HEK293 (cell line): ENCODE data around the gene ITIH5.

Experiments used
- CTCF ChIA-PET: fragments of 350-600 bp; formaldehyde crosslinking; extraction: SDS; loops from one replicate; lab custom pipeline; 2021; ENCODE audit warnings: antibody characterized with exemption; lab: Yijun Ruan, JAX
- POLR2A ChIA-PET: fragments of 300-600 bp; formaldehyde crosslinking; extraction: SDS; loops from one replicate; lab custom pipeline; 2020; ENCODE audit warnings: antibody characterized with exemption, inconsistent platforms; lab: Yijun Ruan, JAX
- H3K27ac ChIP-seq: fragments of 200-500 bp; sonication (Bioruptor generic); 2 replicates; pipeline ENCODE4 v1.5.1; 2014; ENCODE audit warnings: low read depth, low read length, control low read depth, inconsistent platforms; ENCODE audit errors: extremely low read depth
- H3K36me3 ChIP-seq, 2 experiments: fragments of 200-500 bp in 1 of 2; sonication (Bioruptor generic) in 1 of 2; 1 replicate in 1 of 2; 2 replicates in 1 of 2; pipeline ENCODE4 v1.5.1; 2014 to 2017; ENCODE audit warnings: inconsistent platforms in 2 of 2, low read length in 2 of 2; ENCODE audit not compliant: control insufficient read depth in 2 of 2, insufficient read depth in 1 of 2
- H3K4me1 ChIP-seq: fragments of 200-500 bp; sonication (Bioruptor generic); 2 replicates; pipeline ENCODE4 v1.5.1; 2014; ENCODE audit warnings: mild to moderate bottlenecking, low read length, inconsistent platforms; ENCODE audit not compliant: control insufficient read depth, insufficient read depth
- H3K4me3 ChIP-seq: 2 replicates; pipeline ENCODE4 v1.5.1; 2011; ENCODE audit warnings: low read depth, mild to moderate bottlenecking, control low read depth, low read length, moderate library complexity
- H3K9me3 ChIP-seq: fragments of 200-500 bp; sonication (Bioruptor generic); 2 replicates; pipeline ENCODE4 v1.5.1; 2014; ENCODE audit warnings: low read depth, low read length, inconsistent platforms; ENCODE audit not compliant: control insufficient read depth, insufficient read depth
- IKZF3 ChIP-seq: fragments of 450-650 bp; IDR thresholded peaks from 2 replicates; pipeline ENCODE4 v1.5.0; 2018; ENCODE audit warnings: missing biosample characterization, mild to moderate bottlenecking, missing genetic modification characterization, moderate library complexity
- KLF7 ChIP-seq: fragments of 450-650 bp; formaldehyde crosslinking; IDR thresholded peaks from 2 replicates; pipeline ENCODE4 v1.5.1; 2016; ENCODE audit warnings: missing biosample characterization, missing genetic modification characterization, borderline replicate concordance
- SETDB1 ChIP-seq: IDR thresholded peaks from one replicate; pipeline ENCODE4 v1.6.1; 2017; ENCODE audit warnings: mild to moderate bottlenecking, low read length, moderate library complexity, mixed read lengths; ENCODE audit not compliant: insufficient read length
- SP7 ChIP-seq: fragments of 450-650 bp; formaldehyde crosslinking; IDR thresholded peaks from 2 replicates; pipeline ENCODE4 v1.5.1; 2016; ENCODE audit warnings: missing biosample characterization, missing genetic modification characterization
- TCF7L2 ChIP-seq: IDR thresholded peaks from 2 replicates; pipeline ENCODE4 v1.6.1; 2011; ENCODE audit warnings: low read depth, mild to moderate bottlenecking, inconsistent platforms, low read length, moderate library complexity, borderline replicate concordance
- ZBTB48 ChIP-seq: fragments of 450-650 bp; formaldehyde crosslinking; IDR thresholded peaks from 2 replicates; pipeline ENCODE4 v1.5.1; 2016; ENCODE audit warnings: missing biosample characterization, missing genetic modification characterization
- ZBTB8A ChIP-seq: fragments of 450-650 bp; formaldehyde crosslinking; IDR thresholded peaks from 2 replicates; pipeline ENCODE4 v1.5.1; 2016; ENCODE audit warnings: missing biosample characterization, missing genetic modification characterization
- ZEB2 ChIP-seq: fragments of 450-650 bp; formaldehyde crosslinking; IDR thresholded peaks from 2 replicates; pipeline ENCODE4 v1.5.1; 2016; ENCODE audit warnings: missing biosample characterization, missing genetic modification characterization
- ZFHX2 ChIP-seq: fragments of 450-650 bp; formaldehyde crosslinking; conservative IDR thresholded peaks from 2 replicates; pipeline ENCODE4 v1.5.1; 2016; ENCODE audit warnings: missing biosample characterization, missing genetic modification characterization
- ZNF10 ChIP-seq: fragments of 450-650 bp; formaldehyde crosslinking; IDR thresholded peaks from 2 replicates; pipeline ENCODE4 v1.5.1; 2017; ENCODE audit warnings: missing biosample characterization, missing genetic modification characterization
- ZNF155 ChIP-seq: fragments of 450-650 bp; formaldehyde crosslinking; IDR thresholded peaks from 2 replicates; pipeline ENCODE4 v1.5.1; 2016; ENCODE audit warnings: missing biosample characterization, missing genetic modification characterization
- ZNF157 ChIP-seq: fragments of 450-650 bp; formaldehyde crosslinking; IDR thresholded peaks from 2 replicates; pipeline ENCODE4 v1.5.1; 2016; ENCODE audit warnings: missing biosample characterization, missing genetic modification characterization
- ZNF16 ChIP-seq: fragments of 450-650 bp; formaldehyde crosslinking; IDR thresholded peaks from 2 replicates; pipeline ENCODE4 v1.5.1; 2016; ENCODE audit warnings: low read depth, missing biosample characterization, missing genetic modification characterization
- ZNF19 ChIP-seq: fragments of 450-650 bp; formaldehyde crosslinking; IDR thresholded peaks from 2 replicates; pipeline ENCODE4; 2016; ENCODE audit warnings: missing biosample characterization, missing genetic modification characterization, low read depth
- ZNF221 ChIP-seq: fragments of 450-650 bp; formaldehyde crosslinking; IDR thresholded peaks from 2 replicates; pipeline ENCODE4 v1.5.1; 2017; ENCODE audit warnings: missing biosample characterization, missing genetic modification characterization, borderline replicate concordance
- ZNF335 ChIP-seq: fragments of 450-650 bp; formaldehyde crosslinking; conservative IDR thresholded peaks from 2 replicates; pipeline ENCODE4 v1.5.1; 2016; ENCODE audit warnings: missing biosample characterization, missing genetic modification characterization
- ZNF354C ChIP-seq: fragments of 450-650 bp; formaldehyde crosslinking; IDR thresholded peaks from 2 replicates; pipeline ENCODE4 v1.5.1; 2016; ENCODE audit warnings: missing biosample characterization, missing genetic modification characterization, low read depth, borderline replicate concordance
- ZNF37A ChIP-seq: fragments of 450-650 bp; IDR thresholded peaks from 2 replicates; pipeline ENCODE4 v1.5.1; 2018; ENCODE audit warnings: missing biosample characterization, missing genetic modification characterization
- ZNF404 ChIP-seq: fragments of 450-650 bp; formaldehyde crosslinking; IDR thresholded peaks from 2 replicates; pipeline ENCODE4 v1.5.1; 2017; ENCODE audit warnings: missing biosample characterization, missing genetic modification characterization
- ZNF510 ChIP-seq: fragments of 450-650 bp; formaldehyde crosslinking; IDR thresholded peaks from 2 replicates; pipeline ENCODE4 v1.5.1; 2018; ENCODE audit warnings: mild to moderate bottlenecking, missing genetic modification characterization, missing biosample characterization; ENCODE audit not compliant: insufficient replicate concordance
- ZNF558 ChIP-seq: fragments of 450-650 bp; formaldehyde crosslinking; IDR thresholded peaks from 2 replicates; pipeline ENCODE4 v1.5.1; 2016; ENCODE audit warnings: missing biosample characterization, missing genetic modification characterization
- ZNF596 ChIP-seq: fragments of 450-650 bp; IDR thresholded peaks from 2 replicates; pipeline ENCODE4 v1.5.0; 2018; ENCODE audit warnings: missing biosample characterization, mild to moderate bottlenecking, missing genetic modification characterization, moderate library complexity
- ZNF621 ChIP-seq: fragments of 450-650 bp; formaldehyde crosslinking; IDR thresholded peaks from 2 replicates; pipeline ENCODE4 v1.5.1; 2017; ENCODE audit warnings: missing biosample characterization, missing genetic modification characterization
- ZNF623 ChIP-seq: fragments of 450-650 bp; formaldehyde crosslinking; IDR thresholded peaks from 2 replicates; pipeline ENCODE4 v1.5.1; 2016; ENCODE audit warnings: missing biosample characterization, missing genetic modification characterization
- ZNF629 ChIP-seq: fragments of 450-650 bp; formaldehyde crosslinking; IDR thresholded peaks from 2 replicates; pipeline ENCODE4 v1.5.1; 2017; ENCODE audit warnings: missing biosample characterization, missing genetic modification characterization
- ZNF837 ChIP-seq: fragments of 450-650 bp; formaldehyde crosslinking; IDR thresholded peaks from 2 replicates; pipeline ENCODE4 v1.5.1; 2016; ENCODE audit warnings: missing biosample characterization, missing genetic modification characterization
- ZXDB ChIP-seq: fragments of 450-650 bp; formaldehyde crosslinking; IDR thresholded peaks from 2 replicates; pipeline ENCODE4 v1.5.1; 2016; ENCODE audit warnings: missing biosample characterization, missing genetic modification characterization
- TF ChIP-seq, protein P1 (sequence below): fragments of 450-650 bp; formaldehyde crosslinking; IDR thresholded peaks from 2 replicates; pipeline ENCODE4 v1.5.1; 2017; ENCODE audit warnings: missing biosample characterization, missing genetic modification characterization
- TF ChIP-seq, protein P2 (sequence below): fragments of 450-650 bp; formaldehyde crosslinking; IDR thresholded peaks from 2 replicates; pipeline ENCODE4 v1.5.1; 2017; ENCODE audit warnings: missing biosample characterization, missing genetic modification characterization
- TF ChIP-seq, protein P3 (sequence below): fragments of 450-650 bp; formaldehyde crosslinking; optimal IDR thresholded peaks from 2 replicates; pipeline ENCODE3; 2016; ENCODE audit warnings: missing biosample characterization, mild to moderate bottlenecking, missing genetic modification characterization
- TF ChIP-seq, protein P4 (sequence below): fragments of 450-650 bp; formaldehyde crosslinking; IDR thresholded peaks from 2 replicates; pipeline ENCODE4 v1.5.1; 2016; ENCODE audit warnings: missing biosample characterization, missing genetic modification characterization
- TF ChIP-seq, protein P5 (sequence below): IDR thresholded peaks from 2 replicates; pipeline ENCODE4 v1.6.1; 2011; ENCODE audit warnings: mild to moderate bottlenecking, low read depth, low read length, borderline replicate concordance

Gene ITIH5

DNA sequence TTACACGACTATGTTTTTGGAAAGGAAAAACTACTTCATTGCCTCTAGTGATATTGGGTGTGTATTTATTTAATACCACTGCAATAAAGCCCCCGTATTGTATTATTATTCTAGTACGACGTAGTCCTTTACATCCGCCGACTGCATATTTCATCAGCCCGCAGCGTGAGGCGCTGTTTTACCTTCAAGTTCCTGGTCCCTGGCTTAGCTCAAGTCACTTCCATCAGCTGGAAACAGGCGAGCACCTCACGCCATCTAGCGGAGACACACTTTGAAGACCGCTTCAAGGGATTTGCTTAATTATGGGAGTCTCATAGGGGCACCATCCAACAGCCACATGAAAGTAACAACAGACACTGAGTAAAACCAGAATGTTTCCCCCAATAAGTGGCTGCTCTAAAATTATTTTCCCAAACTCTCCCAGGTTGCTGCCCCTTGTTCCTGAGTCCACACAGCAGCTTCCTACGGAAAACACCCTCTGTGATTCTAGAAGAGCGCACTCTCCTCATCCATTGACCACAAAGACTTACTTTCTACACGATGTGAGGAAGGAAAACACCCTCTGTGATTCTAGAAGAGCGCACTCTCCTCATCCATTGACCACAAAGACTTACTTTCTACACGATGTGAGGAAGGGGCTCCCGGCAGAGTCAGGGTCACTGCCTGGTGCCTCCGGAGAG, 20.6 kb upstream of the ITIH5 start:
- H3K9me3 ChIP-seq: no peaks in the 10 kb centered on the region; the same call in 1 of the 2 replicates
- no peaks in the 10 kb centered on the region for H3K4me1 ChIP-seq
- ChIA-PET CTCF (interaction anchor here (0.6 to 6.2 kb wide), 38 partner anchors 9 to 1616 kb away, joined by 3 to 91 read pairs (median 4); partner anchors contain the start of gene ITIH5), POLR2A (interaction anchor here (0.7 kb wide), 1 partner anchor 162 kb away, joined by 4 read pairs; no protein-coding TSS in a partner anchor)
- H3K4me3 ChIP-seq: no peak overlapping the region
- H3K27ac ChIP-seq: no peak overlapping the region
- H3K36me3 ChIP-seq: no peaks in the 10 kb centered on the region
- TF ChIP-seq ZNF16 (tag by site-specific recombination): no peak
- no peak for TF ChIP-seq IKZF3 (tag by site-specific recombination)
- no peak for TF ChIP-seq ZNF404
- no peak for TF ChIP-seq ZNF19 (tag by site-specific recombination)
- TF ChIP-seq, protein P1, sequence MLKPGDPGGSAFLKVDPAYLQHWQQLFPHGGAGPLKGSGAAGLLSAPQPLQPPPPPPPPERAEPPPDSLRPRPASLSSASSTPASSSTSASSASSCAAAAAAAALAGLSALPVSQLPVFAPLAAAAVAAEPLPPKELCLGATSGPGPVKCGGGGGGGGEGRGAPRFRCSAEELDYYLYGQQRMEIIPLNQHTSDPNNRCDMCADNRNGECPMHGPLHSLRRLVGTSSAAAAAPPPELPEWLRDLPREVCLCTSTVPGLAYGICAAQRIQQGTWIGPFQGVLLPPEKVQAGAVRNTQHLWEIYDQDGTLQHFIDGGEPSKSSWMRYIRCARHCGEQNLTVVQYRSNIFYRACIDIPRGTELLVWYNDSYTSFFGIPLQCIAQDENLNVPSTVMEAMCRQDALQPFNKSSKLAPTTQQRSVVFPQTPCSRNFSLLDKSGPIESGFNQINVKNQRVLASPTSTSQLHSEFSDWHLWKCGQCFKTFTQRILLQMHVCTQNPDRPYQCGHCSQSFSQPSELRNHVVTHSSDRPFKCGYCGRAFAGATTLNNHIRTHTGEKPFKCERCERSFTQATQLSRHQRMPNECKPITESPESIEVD (tag by site-specific recombination): no peak
- no peak for TF ChIP-seq ZNF157 (tag by site-specific recombination)
- TF ChIP-seq ZNF335 (tag by site-specific recombination): no peak
- no peak for TF ChIP-seq ZNF596 (tag by site-specific recombination)
- TF ChIP-seq ZNF558 (tag by site-specific recombination): no peak
- TF ChIP-seq SETDB1: no peak
- no peak for TF ChIP-seq ZBTB8A (tag by site-specific recombination)
- 0 out of 2 replicates have a peak, but pooled peaks have one; percentile 26 for TF ChIP-seq ZEB2
- 0 out of 2 replicates have a peak, but pooled peaks have one; percentile 11 for TF ChIP-seq SP7 (tag by site-specific recombination)
- TF ChIP-seq ZNF37A: no peak
- 0 out of 2 replicates have a peak, but pooled peaks have one; percentile 25 for TF ChIP-seq ZBTB48 (tag by site-specific recombination)
- no peak for TF ChIP-seq ZNF354C (tag by site-specific recombination)
- no peak for TF ChIP-seq ZNF621 (tag by site-specific recombination)
- TF ChIP-seq KLF7 (tag by site-specific recombination): no peak
- no peak for TF ChIP-seq ZNF837 (tag by site-specific recombination)
- TF ChIP-seq, protein P2, sequence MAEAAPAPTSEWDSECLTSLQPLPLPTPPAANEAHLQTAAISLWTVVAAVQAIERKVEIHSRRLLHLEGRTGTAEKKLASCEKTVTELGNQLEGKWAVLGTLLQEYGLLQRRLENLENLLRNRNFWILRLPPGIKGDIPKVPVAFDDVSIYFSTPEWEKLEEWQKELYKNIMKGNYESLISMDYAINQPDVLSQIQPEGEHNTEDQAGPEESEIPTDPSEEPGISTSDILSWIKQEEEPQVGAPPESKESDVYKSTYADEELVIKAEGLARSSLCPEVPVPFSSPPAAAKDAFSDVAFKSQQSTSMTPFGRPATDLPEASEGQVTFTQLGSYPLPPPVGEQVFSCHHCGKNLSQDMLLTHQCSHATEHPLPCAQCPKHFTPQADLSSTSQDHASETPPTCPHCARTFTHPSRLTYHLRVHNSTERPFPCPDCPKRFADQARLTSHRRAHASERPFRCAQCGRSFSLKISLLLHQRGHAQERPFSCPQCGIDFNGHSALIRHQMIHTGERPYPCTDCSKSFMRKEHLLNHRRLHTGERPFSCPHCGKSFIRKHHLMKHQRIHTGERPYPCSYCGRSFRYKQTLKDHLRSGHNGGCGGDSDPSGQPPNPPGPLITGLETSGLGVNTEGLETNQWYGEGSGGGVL (tag by site-specific recombination): no peak
- TF ChIP-seq, protein P3, sequence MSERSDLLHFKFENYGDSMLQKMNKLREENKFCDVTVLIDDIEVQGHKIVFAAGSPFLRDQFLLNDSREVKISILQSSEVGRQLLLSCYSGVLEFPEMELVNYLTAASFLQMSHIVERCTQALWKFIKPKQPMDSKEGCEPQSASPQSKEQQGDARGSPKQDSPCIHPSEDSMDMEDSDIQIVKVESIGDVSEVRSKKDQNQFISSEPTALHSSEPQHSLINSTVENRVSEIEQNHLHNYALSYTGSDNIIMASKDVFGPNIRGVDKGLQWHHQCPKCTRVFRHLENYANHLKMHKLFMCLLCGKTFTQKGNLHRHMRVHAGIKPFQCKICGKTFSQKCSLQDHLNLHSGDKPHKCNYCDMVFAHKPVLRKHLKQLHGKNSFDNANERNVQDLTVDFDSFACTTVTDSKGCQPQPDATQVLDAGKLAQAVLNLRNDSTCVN (tag by site-specific recombination): no peak
- TF ChIP-seq ZXDB (tag by site-specific recombination): no peak
- TF ChIP-seq ZNF623 (tag by site-specific recombination): no peak
- TF ChIP-seq ZFHX2 (tag by site-specific recombination): no peak
- peak; percentile 27; the same call in 1 of the 2 replicates for TF ChIP-seq ZNF629 (tag by site-specific recombination)
- peak; percentile 54; the same call in 1 of the 2 replicates for TF ChIP-seq TCF7L2
- TF ChIP-seq ZNF510: no peak
- TF ChIP-seq, protein P4, sequence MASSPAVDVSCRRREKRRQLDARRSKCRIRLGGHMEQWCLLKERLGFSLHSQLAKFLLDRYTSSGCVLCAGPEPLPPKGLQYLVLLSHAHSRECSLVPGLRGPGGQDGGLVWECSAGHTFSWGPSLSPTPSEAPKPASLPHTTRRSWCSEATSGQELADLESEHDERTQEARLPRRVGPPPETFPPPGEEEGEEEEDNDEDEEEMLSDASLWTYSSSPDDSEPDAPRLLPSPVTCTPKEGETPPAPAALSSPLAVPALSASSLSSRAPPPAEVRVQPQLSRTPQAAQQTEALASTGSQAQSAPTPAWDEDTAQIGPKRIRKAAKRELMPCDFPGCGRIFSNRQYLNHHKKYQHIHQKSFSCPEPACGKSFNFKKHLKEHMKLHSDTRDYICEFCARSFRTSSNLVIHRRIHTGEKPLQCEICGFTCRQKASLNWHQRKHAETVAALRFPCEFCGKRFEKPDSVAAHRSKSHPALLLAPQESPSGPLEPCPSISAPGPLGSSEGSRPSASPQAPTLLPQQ (tag by site-specific recombination): no peak
- TF ChIP-seq, protein P5, sequence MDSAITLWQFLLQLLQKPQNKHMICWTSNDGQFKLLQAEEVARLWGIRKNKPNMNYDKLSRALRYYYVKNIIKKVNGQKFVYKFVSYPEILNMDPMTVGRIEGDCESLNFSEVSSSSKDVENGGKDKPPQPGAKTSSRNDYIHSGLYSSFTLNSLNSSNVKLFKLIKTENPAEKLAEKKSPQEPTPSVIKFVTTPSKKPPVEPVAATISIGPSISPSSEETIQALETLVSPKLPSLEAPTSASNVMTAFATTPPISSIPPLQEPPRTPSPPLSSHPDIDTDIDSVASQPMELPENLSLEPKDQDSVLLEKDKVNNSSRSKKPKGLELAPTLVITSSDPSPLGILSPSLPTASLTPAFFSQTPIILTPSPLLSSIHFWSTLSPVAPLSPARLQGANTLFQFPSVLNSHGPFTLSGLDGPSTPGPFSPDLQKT: no peak
- no peak for TF ChIP-seq ZNF221 (tag by site-specific recombination)
- TF ChIP-seq ZNF10 (tag by site-specific recombination): no peak
- TF ChIP-seq ZNF155 (tag by site-specific recombination): no peak
